HG02610 (cell line): ENCODE data around the gene SUFU.

Experiments used
- ATAC-seq: cut with Tn5 transposase; IDR thresholded peaks from one replicate; pipeline ENCODE4 v1.9.1; 2021; ENCODE audit warnings: mild to moderate bottlenecking, moderate library complexity; ENCODE audit not compliant: unreplicated experiment

Gene SUFU

GRCh38 chr10:102631525-102632393 is 128.0 kb downstream of the SUFU start:
- no peak for ATAC-seq

- no peak for ATAC-seq
Measured at GRCh38 chr10:102632394-102633111, 128.8 kb downstream of the SUFU start.

- no peak for ATAC-seq
Measured at GRCh38 chr10:102633287-102633686, 129.5 kb downstream of the SUFU start.

- ATAC-seq: no peak
Measured at GRCh38 chr10:102633848-102634247, 130.1 kb downstream of the SUFU start.

GRCh38 chr10:102634686-102635085 is 130.9 kb downstream of the SUFU start:
- no peak for ATAC-seq

- no peak for ATAC-seq
Measured at GRCh38 chr10:102635377-102635776, 131.6 kb downstream of the SUFU start.

GRCh38 chr10:102639537-102639936 is 135.8 kb downstream of the SUFU start:
- no peak for ATAC-seq

- no peak for ATAC-seq
Measured at GRCh38 chr10:102641402-102641801, 137.6 kb downstream of the SUFU start.

GRCh38 chr10:102641880-102642735 is 138.3 kb downstream of the SUFU start:
- peak; percentile 42 for ATAC-seq

GRCh38 chr10:102642736-102643335 is 139.1 kb downstream of the SUFU start:
- no peak for ATAC-seq

- ATAC-seq: no peak
Measured at GRCh38 chr10:102643336-102644065, 139.7 kb downstream of the SUFU start.

- ATAC-seq: no peak
Measured at GRCh38 chr10:102644066-102644645, 140.4 kb downstream of the SUFU start, which contains the start of gene TRIM8. Gene TRIM8, plus strand, starts transcription at chr10:102644479. Its CDS starts 139 bp downstream, at chr10:102644618.

- no peak for ATAC-seq
Measured at GRCh38 chr10:102644646-102645387, 141.0 kb downstream of the SUFU start.

- no peak for ATAC-seq
Measured at GRCh38 chr10:102645388-102645740, 141.6 kb downstream of the SUFU start.

GRCh38 chr10:102645741-102646609 is 142.2 kb downstream of the SUFU start:
- peak; percentile 53 for ATAC-seq

GRCh38 chr10:102646610-102647442 is 143.1 kb downstream of the SUFU start:
- ATAC-seq: no peak
